DLD1 (cell line): ENCODE data around the gene CYP46A1.

ENCODE experiments used
- in situ Hi-C: cut with HindIII; loops from 2 replicates; pipeline ENCODE4 v1.10.0; 2017; ENCODE audit warnings: low sequenced_read_pairs

Gene CYP46A1

GRCh38 chr14:99685596-99685995 lies 1.5 kb downstream of the CYP46A1 start:
- in situ Hi-C loops = loop anchor here (10.0 to 25.0 kb wide), 2 partner anchors 121 to 198 kb away; partner anchors contain the start of genes CCNK and SETD3

- in situ Hi-C loops = loop anchor here (10.0 to 25.0 kb wide), 2 partner anchors 122 to 199 kb away; partner anchors contain the start of genes CCNK and SETD3
Measured at GRCh38 chr14:99686557-99687283, 2.6 kb downstream of the CYP46A1 start.

- in situ Hi-C loops = loop anchor here (10.0 to 25.0 kb wide), 2 partner anchors 123 to 200 kb away; partner anchors contain the start of genes CCNK and SETD3
Measured at GRCh38 chr14:99687284-99688209, 3.4 kb downstream of the CYP46A1 start.

- in situ Hi-C loops = loop anchor here (10.0 to 25.0 kb wide), 2 partner anchors 123 to 201 kb away; partner anchors contain the start of genes CCNK and SETD3
Measured at GRCh38 chr14:99688210-99688581, 4.1 kb downstream of the CYP46A1 start.

GRCh38 chr14:99688629-99689028 lies 4.5 kb downstream of the CYP46A1 start:
- in situ Hi-C loops = loop anchor here (10.0 to 25.0 kb wide), 2 partner anchors 124 to 201 kb away; partner anchors contain the start of genes CCNK and SETD3

- in situ Hi-C loops = loop anchor here (10.0 to 25.0 kb wide), 2 partner anchors 125 to 202 kb away; partner anchors contain the start of genes CCNK and SETD3
Measured at GRCh38 chr14:99689266-99690236, 5.5 kb downstream of the CYP46A1 start.

- in situ Hi-C loops = loop anchor here (25.0 kb wide), 1 partner anchor 203 kb away; the partner anchor contains the start of genes CCNK and SETD3
Measured at GRCh38 chr14:99690636-99691035, 6.5 kb downstream of the CYP46A1 start.

- in situ Hi-C loops = loop anchor here (25.0 kb wide), 1 partner anchor 204 kb away; the partner anchor contains the start of genes CCNK and SETD3
Measured at GRCh38 chr14:99691111-99691885, 7.2 kb downstream of the CYP46A1 start.

- in situ Hi-C loops = loop anchor here (25.0 kb wide), 1 partner anchor 207 kb away; the partner anchor contains the start of genes CCNK and SETD3
Measured at GRCh38 chr14:99693918-99694317, 9.8 kb downstream of the CYP46A1 start.

- in situ Hi-C loops = loop anchor here (25.0 kb wide), 1 partner anchor 210 kb away; the partner anchor contains the start of genes CCNK and SETD3
Measured at GRCh38 chr14:99696929-99697328, 12.8 kb downstream of the CYP46A1 start.

- in situ Hi-C loops = loop anchor here (25.0 kb wide), 1 partner anchor 211 kb away; the partner anchor contains the start of genes CCNK and SETD3
Measured at GRCh38 chr14:99698236-99698635, 14.1 kb downstream of the CYP46A1 start.

GRCh38 chr14:99698642-99699041 lies 14.5 kb downstream of the CYP46A1 start:
- in situ Hi-C loops = loop anchor here (25.0 kb wide), 1 partner anchor 211 kb away; the partner anchor contains the start of genes CCNK and SETD3

- in situ Hi-C loops = loop anchor here (25.0 kb wide), 1 partner anchor 212 kb away; the partner anchor contains the start of genes CCNK and SETD3
Measured at GRCh38 chr14:99699085-99699760, 15.1 kb downstream of the CYP46A1 start.

GRCh38 chr14:99699861-99700260 lies 15.8 kb downstream of the CYP46A1 start:
- in situ Hi-C loops = loop anchor here (25.0 kb wide), 1 partner anchor 213 kb away; the partner anchor contains the start of genes CCNK and SETD3

- in situ Hi-C loops = no loop called here
Measured at GRCh38 chr14:99700379-99700778, 16.3 kb downstream of the CYP46A1 start.

GRCh38 chr14:99701260-99701659 lies 17.2 kb downstream of the CYP46A1 start:
- in situ Hi-C loops = no loop called here

GRCh38 chr14:99702115-99702514 lies 18.0 kb downstream of the CYP46A1 start:
- in situ Hi-C loops = no loop called here

- in situ Hi-C loops = no loop called here
Measured at GRCh38 chr14:99703381-99703780, 19.3 kb downstream of the CYP46A1 start.
